Measurements from ENCODE around the gene CLCF1. TPM values are rescaled to one million over a fixed set of nuclear protein-coding genes. Genes with fewer than 3 reads are reported as not detected.
"Not testable (repeated sequence)": the region's sequence is repeated elsewhere in the genome, so short reads cannot be mapped to it uniquely, and the experiment has no call there.

Gene CLCF1
- polyA plus RNA-seq, 1 donor (not counting 4 experiments of a cell fraction or from before 2014, with no cell fraction given): 2.7 TPM

GRCh38 chr11:67402192-67402839, 28.9 kb upstream of the CLCF1 start:
- H3K27me3 ChIP-seq (ENCODE audit: control insufficient read depth, extremely low read depth, insufficient read depth, low read length); DNase-seq (ENCODE audit: low read depth, low spot score); H3K9me1 ChIP-seq (ENCODE audit: control insufficient read depth, extremely low read depth, insufficient read depth, low read length); H4K20me1 ChIP-seq (ENCODE audit: control insufficient read depth, extremely low read depth, insufficient read depth, low read length); FAIRE-seq; H3K9me3 ChIP-seq (ENCODE audit: control insufficient read depth, low read depth, low read length); dilution Hi-C loops (cut with MboI; ENCODE audit: extremely low pct_ligation_motif_present, low sequenced_read_pairs): not testable (repeated sequence)
- Histone ChIP-seq H3K9ac (ENCODE audit: control insufficient read depth, extremely low read depth, insufficient read depth, low read length) (peak overlapping the region; percentile 66), H3K4me3 (ENCODE audit: control insufficient read depth in 2 of 3, extremely low read depth in 1 of 3, insufficient read depth in 2 of 3, low read depth in 1 of 3, low read length in 3 of 3) (peak overlapping the region; percentile 26 to 68 (median 56)), H3K4me2 (ENCODE audit: control insufficient read depth, extremely low read depth, insufficient read depth, low read depth, low read length) (peak overlapping the region; percentile 91), H3K4me1 (ENCODE audit: control insufficient read depth, extremely low read depth, insufficient read depth, low read length) (peaks cover 12% of the 10 kb centered on the region), H2AFZ (ENCODE audit: control insufficient read depth, low read length) (peak overlapping the region; percentile 84), H3K79me2 (ENCODE audit: control insufficient read depth, insufficient read depth, low read length) (peaks cover 18% of the 10 kb centered on the region), H3K36me3 (ENCODE audit: control insufficient read depth in 2 of 2, extremely low read depth in 1 of 2, insufficient read depth in 2 of 2, low read length in 2 of 2) (peaks cover 15 to 20% of the 10 kb centered on the region in 2 experiments), H3K27ac (ENCODE audit: control insufficient read depth, insufficient read depth, low read length) (peak overlapping the region; percentile 63)

GRCh38 chr11:67401495-67402191, 28.2 kb upstream of the CLCF1 start, which contains the start of gene PPP1CA:
TSS of gene PPP1CA (minus strand) at chr11:67401858. CDS start at chr11:67401782, 76 bp downstream.
- dilution Hi-C loops (cut with MboI; ENCODE audit: extremely low pct_ligation_motif_present, low sequenced_read_pairs): no loop called here
- peak; percentile 57 for FAIRE-seq
- H3K4me1 ChIP-seq (ENCODE audit: control insufficient read depth, extremely low read depth, insufficient read depth, low read length): peaks cover 12% of the 10 kb centered on the region
- H3K9me1 ChIP-seq (ENCODE audit: control insufficient read depth, extremely low read depth, insufficient read depth, low read length): no peaks in the 10 kb centered on the region
- no peaks in the 10 kb centered on the region for H3K9me3 ChIP-seq (ENCODE audit: control insufficient read depth, low read depth, low read length)
- peaks cover 17 to 22% of the 10 kb centered on the region in 2 experiments for H3K36me3 ChIP-seq (ENCODE audit: control insufficient read depth in 2 of 2, extremely low read depth in 1 of 2, insufficient read depth in 2 of 2, low read length in 2 of 2)
- H3K4me2 ChIP-seq (ENCODE audit: control insufficient read depth, extremely low read depth, insufficient read depth, low read depth, low read length): peak within 1 kb of the TSS; percentile 95
- DNase-seq (ENCODE audit: low read depth, low spot score): no peak
- peak within 1 kb of the TSS; percentile 90 for H3K9ac ChIP-seq (ENCODE audit: control insufficient read depth, extremely low read depth, insufficient read depth, low read length)
- H2AFZ ChIP-seq (ENCODE audit: control insufficient read depth, low read length): peak within 1 kb of the TSS; percentile 84
- H3K4me3 ChIP-seq (ENCODE audit: control insufficient read depth in 2 of 3, extremely low read depth in 1 of 3, insufficient read depth in 2 of 3, low read depth in 1 of 3, low read length in 3 of 3): peak within 1 kb of the TSS; percentile 74 to 99 (median 82)
- no peaks in the 10 kb centered on the region for H3K27me3 ChIP-seq (ENCODE audit: control insufficient read depth, extremely low read depth, insufficient read depth, low read length)
- TF ChIP-seq EZH2 (IDR thresholded peaks at IDR 0.05; ENCODE audit: low read length): no peak
- TF ChIP-seq CTCF (optimal IDR thresholded peaks at IDR 0.05 in 1 of 3, IDR thresholded peaks at IDR 0.05 in 1 of 3, conservative IDR thresholded peaks at IDR 0.05 in 1 of 3; ENCODE audit: extremely low read depth in 1 of 3, insufficient read depth in 2 of 3, low read length in 3 of 3): peak in 1 of 3 experiments; percentile 52
- H4K20me1 ChIP-seq (ENCODE audit: control insufficient read depth, extremely low read depth, insufficient read depth, low read length): no peaks in the 10 kb centered on the region
- peak within 1 kb of the TSS; percentile 66 for H3K27ac ChIP-seq (ENCODE audit: control insufficient read depth, insufficient read depth, low read length)
- peaks cover 18% of the 10 kb centered on the region for H3K79me2 ChIP-seq (ENCODE audit: control insufficient read depth, insufficient read depth, low read length)

All from keratinocyte (primary cell).